ENCODE measurements around the gene MCF2L2. TPM values are rescaled to one million over a fixed set of nuclear protein-coding genes. Genes with fewer than 3 reads are reported as not detected.

The MCF2L2 gene
- total and polyA plus RNA-seq, 11 donors = 0.12 to 1.4 (median 0.23) TPM; not detected in 1

- no peaks in the 10 kb centered on the region for H3K27me3 ChIP-seq
- H3K36me3 ChIP-seq = no peaks in the 10 kb centered on the region
- no peak overlapping the region for H3K4me3 ChIP-seq
- TF ChIP-seq CTCF (IDR thresholded peaks at IDR 0.05) (no peak), POLR2A (IDR thresholded peaks at IDR 0.05) (no peak)
- no peak for DNase-seq
- H3K9me3 ChIP-seq = no peaks in the 10 kb centered on the region
- no peak for ATAC-seq
- 80 to 87% (median 84%) methylated on average over 2 of the region's 2 CpGs for WGBS, 4 donors
- H3K27ac ChIP-seq = no peak overlapping the region
- intact Hi-C loops (cut with DNase I) = loop anchor here in 1 of 10 donors (10.0 kb wide), 1 partner anchor 300 kb away; no protein-coding TSS in a partner anchor
- peaks cover 0 to 8% (median 0%) of the 10 kb centered on the region in 12 donors for H3K4me1 ChIP-seq
These were observed 36.1 kb upstream of the MCF2L2 start for GRCh38 chr3:183464480-183464879.

GRCh38 chr3:183460081-183461055 is 31.9 kb upstream of the MCF2L2 start:
- no peaks in the 10 kb centered on the region for H3K9me3 ChIP-seq
- no peak for DNase-seq
- ATAC-seq = no peak
- no peaks in the 10 kb centered on the region for H3K4me1 ChIP-seq
- H3K27ac ChIP-seq = no peak overlapping the region
- H3K27me3 ChIP-seq = no peaks in the 10 kb centered on the region
- intact Hi-C loops (cut with DNase I) = loop anchor here in 1 of 10 donors (10.0 kb wide), 1 partner anchor 304 kb away; no protein-coding TSS in a partner anchor
- WGBS, 4 donors = 83 to 88% (median 86%) methylated on average over 7 of the region's 7 CpGs
- TF ChIP-seq CTCF (IDR thresholded peaks at IDR 0.05) (no peak), POLR2A (IDR thresholded peaks at IDR 0.05) (no peak)
- no peak overlapping the region for H3K4me3 ChIP-seq
- H3K36me3 ChIP-seq = peaks cover 0 to 18% (median 7%) of the 10 kb centered on the region in 9 donors

GRCh38 chr3:183455089-183455488 is 26.7 kb upstream of the MCF2L2 start:
- H3K27me3 ChIP-seq = no peaks in the 10 kb centered on the region
- no peak for TF ChIP-seq POLR2A (IDR thresholded peaks at IDR 0.05)
- TF ChIP-seq CTCF (IDR thresholded peaks at IDR 0.05) = no peak
- no peak for ATAC-seq

GRCh38 chr3:183454064-183454463 is 25.6 kb upstream of the MCF2L2 start:
- intact Hi-C loops (cut with DNase I) = no loop called here
- no peaks in the 10 kb centered on the region for H3K27me3 ChIP-seq
- WGBS, 4 donors = 66 to 83% (median 73%) methylated on average over 4 of the region's 4 CpGs
- peak in 3 of 4 donors; percentile 44 to 67 (median 59) for ATAC-seq
- no peak for DNase-seq
- peaks cover 0 to 56% (median 31%) of the 10 kb centered on the region in 9 donors for H3K36me3 ChIP-seq
- H3K4me3 ChIP-seq = no peak overlapping the region
- H3K27ac ChIP-seq = peak overlapping the region in 7 of 12 donors; percentile 3 to 67 (median 51)
- no peak for TF ChIP-seq POLR2A (IDR thresholded peaks at IDR 0.05)
- TF ChIP-seq CTCF (IDR thresholded peaks at IDR 0.05) = no peak
- H3K4me1 ChIP-seq = peaks cover 0 to 19% (median 12%) of the 10 kb centered on the region in 12 donors
- no peaks in the 10 kb centered on the region for H3K9me3 ChIP-seq

More at GRCh38 chr3:183455089-183455488, 26.7 kb upstream of the MCF2L2 start:
- Histone ChIP-seq H3K27ac (peak overlapping the region in 1 of 12 donors; percentile 66), H3K36me3 (peaks cover 0 to 56% (median 31%) of the 10 kb centered on the region in 9 donors), H3K9me3 (no peaks in the 10 kb centered on the region), H3K4me1 (peaks cover 0 to 11% (median 2%) of the 10 kb centered on the region in 12 donors), H3K4me3 (no peak overlapping the region)
- WGBS, 4 donors = 83 to 90% (median 85%) methylated on average over 5 of the region's 5 CpGs
- DNase-seq = no peak
- intact Hi-C loops (cut with DNase I) = no loop called here
